ENCODE measurements around the gene POU2AF2.
"Not testable (repeated sequence)": the region's sequence is repeated elsewhere in the genome, so short reads cannot be mapped to it uniquely, and the experiment has no call there.

Gene POU2AF2

GRCh38 chr11:111230122-111230465 is 15.4 kb upstream of the POU2AF2 start:
- DNase-seq: no peak
- TF ChIP-seq GATA1 (IDR thresholded peaks at IDR 0.05; ENCODE audit: low read depth, low read length): no peak

GRCh38 chr11:111231836-111232235 is 13.7 kb upstream of the POU2AF2 start:
- DNase-seq: no peak
- TF ChIP-seq POLR2A (IDR thresholded peaks at IDR 0.05; ENCODE audit: low read length) (no peak), GATA1 (IDR thresholded peaks at IDR 0.05; ENCODE audit: low read depth, low read length) (no peak)

- DNase-seq: no peak
- no peak for TF ChIP-seq POLR2A (IDR thresholded peaks at IDR 0.05; ENCODE audit: low read length)
- TF ChIP-seq GATA1 (IDR thresholded peaks at IDR 0.05; ENCODE audit: low read depth, low read length): no peak
Measured at GRCh38 chr11:111236383-111236782, 9.1 kb upstream of the POU2AF2 start.

GRCh38 chr11:111237926-111238325 is 7.6 kb upstream of the POU2AF2 start:
- no peak for DNase-seq
- TF ChIP-seq POLR2A (IDR thresholded peaks at IDR 0.05; ENCODE audit: low read length) (no peak), GATA1 (IDR thresholded peaks at IDR 0.05; ENCODE audit: low read depth, low read length) (no peak)

- TF ChIP-seq POLR2A (IDR thresholded peaks at IDR 0.05; ENCODE audit: low read length): no peak
- no peak for TF ChIP-seq GATA1 (IDR thresholded peaks at IDR 0.05; ENCODE audit: low read depth, low read length)
- no peak for DNase-seq
Measured at GRCh38 chr11:111246956-111247355, 1.4 kb downstream of the POU2AF2 start.

- TF ChIP-seq GATA1 (IDR thresholded peaks at IDR 0.05; ENCODE audit: low read depth, low read length) (no peak), POLR2A (IDR thresholded peaks at IDR 0.05; ENCODE audit: low read length) (no peak)
- DNase-seq: no peak
Measured at GRCh38 chr11:111250936-111251335, 5.4 kb downstream of the POU2AF2 start.

- DNase-seq: no peak
- no peak for TF ChIP-seq GATA1 (IDR thresholded peaks at IDR 0.05; ENCODE audit: low read depth, low read length)
- TF ChIP-seq POLR2A (IDR thresholded peaks at IDR 0.05; ENCODE audit: low read length): no peak
Measured at GRCh38 chr11:111253131-111253530, 7.6 kb downstream of the POU2AF2 start.

- TF ChIP-seq GATA1 (IDR thresholded peaks at IDR 0.05; ENCODE audit: low read depth, low read length): no peak
- TF ChIP-seq POLR2A (IDR thresholded peaks at IDR 0.05; ENCODE audit: low read length): no peak
- no peak for DNase-seq
Measured at GRCh38 chr11:111253630-111254029, 8.1 kb downstream of the POU2AF2 start.

- no peak for DNase-seq
- TF ChIP-seq POLR2A (IDR thresholded peaks at IDR 0.05; ENCODE audit: low read length): no peak
- TF ChIP-seq GATA1 (IDR thresholded peaks at IDR 0.05; ENCODE audit: low read depth, low read length): no peak
Measured at GRCh38 chr11:111258046-111258445, 12.5 kb downstream of the POU2AF2 start.

- no peak for DNase-seq
- TF ChIP-seq POLR2A (IDR thresholded peaks at IDR 0.05; ENCODE audit: low read length): no peak
- TF ChIP-seq GATA1 (IDR thresholded peaks at IDR 0.05; ENCODE audit: low read depth, low read length): no peak
Measured at GRCh38 chr11:111259896-111260295, 14.4 kb downstream of the POU2AF2 start.

- no peak for DNase-seq
- TF ChIP-seq GATA1 (IDR thresholded peaks at IDR 0.05; ENCODE audit: low read depth, low read length) (no peak), POLR2A (IDR thresholded peaks at IDR 0.05; ENCODE audit: low read length) (no peak)
Measured at GRCh38 chr11:111260811-111261210, 15.3 kb downstream of the POU2AF2 start.

GRCh38 chr11:111264646-111265045 is 19.1 kb downstream of the POU2AF2 start:
- TF ChIP-seq POLR2A (IDR thresholded peaks at IDR 0.05; ENCODE audit: low read length): no peak
- no peak for TF ChIP-seq GATA1 (IDR thresholded peaks at IDR 0.05; ENCODE audit: low read depth, low read length)
- no peak for DNase-seq

GRCh38 chr11:111265421-111265820 is 19.9 kb downstream of the POU2AF2 start:
- no peak for TF ChIP-seq GATA1 (IDR thresholded peaks at IDR 0.05; ENCODE audit: low read depth, low read length)
- TF ChIP-seq POLR2A (IDR thresholded peaks at IDR 0.05; ENCODE audit: low read length): no peak

GRCh38 chr11:111268303-111268702 is 22.8 kb downstream of the POU2AF2 start:
- not testable (repeated sequence) for DNase-seq

More at GRCh38 chr11:111265421-111265820, 19.9 kb downstream of the POU2AF2 start:
- DNase-seq: no peak

- no peak for DNase-seq
- TF ChIP-seq GATA1 (IDR thresholded peaks at IDR 0.05; ENCODE audit: low read depth, low read length) (no peak), POLR2A (IDR thresholded peaks at IDR 0.05; ENCODE audit: low read length) (no peak)
Measured at GRCh38 chr11:111269146-111269868, 23.8 kb downstream of the POU2AF2 start.

- no peak for TF ChIP-seq POLR2A (IDR thresholded peaks at IDR 0.05; ENCODE audit: low read length)
- TF ChIP-seq GATA1 (IDR thresholded peaks at IDR 0.05; ENCODE audit: low read depth, low read length): no peak
- no peak for DNase-seq
Measured at GRCh38 chr11:111272420-111272819, 26.9 kb downstream of the POU2AF2 start.
